Hindlimb muscle (tissue), 1 donor: ENCODE results near the gene NKX1-1. TPM values are rescaled to one million over a fixed set of nuclear protein-coding genes. Genes with fewer than 3 reads are reported as not detected.
"Not testable (repeated sequence)": the region's sequence is repeated elsewhere in the genome, so short reads cannot be mapped to it uniquely, and the experiment has no call there.

Experiments
- DNase-seq: peaks from one replicate; pipeline ENCODE4 v3.0.0-alpha.2; 2013
- polyA plus RNA-seq: library from polyadenylated mRNA; unstranded; fragments of 120-200 nt; gene quantifications from one replicate; pipeline ENCODE4 v1.2.1, GENCODE V29; 2013; ENCODE audit not compliant: insufficient read length

The NKX1-1 gene
- polyA plus RNA-seq: not detected

DNA sequence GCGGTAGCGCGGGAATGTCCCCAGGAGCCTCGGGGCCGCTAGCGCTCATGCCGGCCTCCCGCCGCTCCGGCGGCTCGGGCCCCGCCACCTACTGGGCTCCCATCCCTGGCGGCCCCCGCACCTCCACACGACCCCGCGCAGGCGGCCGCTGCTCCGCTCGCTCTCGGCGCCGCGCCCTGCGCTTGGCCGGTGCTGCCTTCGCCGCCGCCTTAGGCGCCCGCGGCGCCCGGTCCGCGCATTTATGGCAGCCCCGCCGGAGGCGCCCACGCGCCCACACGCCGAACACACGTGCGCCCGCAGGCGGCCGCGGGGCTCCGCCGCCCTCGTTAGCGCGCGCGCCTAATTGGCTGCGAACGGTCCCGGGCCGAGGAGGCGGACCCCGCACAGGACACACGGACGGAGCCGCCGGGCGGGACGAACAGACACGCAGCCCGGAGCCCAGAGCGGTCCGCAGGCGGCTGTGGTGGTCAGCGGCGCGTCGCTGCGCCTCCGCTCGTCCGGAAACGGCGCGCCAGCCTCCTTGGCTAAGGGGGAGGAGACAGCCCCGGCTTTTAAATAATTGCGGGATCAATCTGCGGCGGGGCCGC is at the start of gene NKX1-1:
NKX1-1 (minus strand) TSS at position 49 of the 587 bp plus-strand sequence; CDS start at position 49, 0 bp downstream.
- no peak for DNase-seq

- no peak for DNase-seq
Measured at GRCh38 chr4:1453731-1454130, 47.5 kb upstream of the NKX1-1 start.

DNA sequence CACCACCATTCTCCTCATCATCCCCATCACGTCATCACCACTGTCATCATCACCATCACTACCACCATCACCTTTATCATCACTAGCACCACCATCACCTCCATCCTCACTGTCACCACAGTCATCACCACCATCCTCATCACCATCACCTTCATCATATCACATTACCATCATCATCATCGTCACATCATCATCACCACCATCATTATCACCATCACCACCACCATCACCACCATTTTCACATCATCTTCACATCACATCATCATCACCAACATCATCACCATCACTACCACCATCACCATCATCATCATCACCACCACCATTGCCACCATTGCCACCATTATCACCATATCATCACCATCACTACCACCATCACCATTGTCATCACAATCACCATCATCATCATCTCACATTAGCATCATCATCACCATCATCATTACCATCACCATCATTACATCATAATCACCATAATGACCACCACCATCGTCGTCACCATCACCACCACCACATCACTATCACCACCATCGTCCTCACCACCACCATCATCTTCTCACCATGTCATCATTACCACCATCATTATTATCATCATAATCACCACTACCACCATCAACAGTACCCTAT is 46.3 kb upstream of the NKX1-1 start:
- DNase-seq: no peak

DNA sequence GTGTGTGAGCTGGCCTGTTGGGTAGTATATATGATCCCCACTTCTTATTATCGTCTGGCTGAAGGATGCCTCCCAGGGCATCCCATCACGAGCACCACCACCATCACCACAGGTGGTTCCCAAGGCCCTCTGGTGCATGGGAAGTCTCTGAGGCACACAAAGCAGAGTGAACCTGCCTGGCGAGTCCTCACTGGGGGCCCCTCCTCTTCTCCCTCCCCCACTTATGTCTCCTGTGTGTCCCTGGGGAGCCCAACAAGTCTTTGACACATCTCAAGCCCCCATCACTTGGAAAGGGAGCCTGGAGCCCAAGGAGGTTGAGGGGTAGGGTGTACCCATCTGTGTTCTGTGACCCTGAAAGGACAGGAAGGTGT is 45.5 kb upstream of the NKX1-1 start:
- DNase-seq: no peak

DNA sequence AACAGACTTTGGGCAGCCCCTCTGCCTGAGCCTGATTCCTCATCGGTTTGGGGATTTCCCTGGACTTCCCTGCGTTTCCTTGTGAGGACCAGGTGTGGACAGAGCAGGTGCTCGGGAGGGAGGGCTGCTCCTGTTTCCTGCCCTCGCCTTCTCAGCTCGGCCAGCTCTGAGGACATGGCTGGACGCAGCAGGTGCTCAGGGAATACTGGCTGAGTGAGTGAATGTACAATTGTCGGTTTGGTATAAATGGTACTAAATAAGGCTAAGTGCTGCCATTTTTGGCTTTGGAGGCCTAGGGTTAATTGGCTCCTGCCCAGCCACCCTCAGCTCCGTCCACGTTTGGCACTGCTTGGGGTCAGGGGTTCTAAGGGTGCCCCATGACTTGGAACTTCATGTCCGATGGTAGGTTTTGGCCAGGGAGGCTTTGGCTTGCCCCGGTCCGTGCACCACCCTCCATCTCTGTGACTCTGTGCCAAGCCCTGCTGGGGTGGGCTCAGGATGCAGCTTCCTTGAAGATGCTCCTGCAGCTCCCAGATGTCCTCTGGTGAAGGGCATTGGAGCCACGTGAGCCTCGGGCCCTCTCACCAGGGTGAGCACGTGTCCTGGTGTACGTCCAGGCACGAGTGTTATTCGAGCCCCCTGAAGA is 45.0 kb upstream of the NKX1-1 start:
- DNase-seq: no peak

DNA sequence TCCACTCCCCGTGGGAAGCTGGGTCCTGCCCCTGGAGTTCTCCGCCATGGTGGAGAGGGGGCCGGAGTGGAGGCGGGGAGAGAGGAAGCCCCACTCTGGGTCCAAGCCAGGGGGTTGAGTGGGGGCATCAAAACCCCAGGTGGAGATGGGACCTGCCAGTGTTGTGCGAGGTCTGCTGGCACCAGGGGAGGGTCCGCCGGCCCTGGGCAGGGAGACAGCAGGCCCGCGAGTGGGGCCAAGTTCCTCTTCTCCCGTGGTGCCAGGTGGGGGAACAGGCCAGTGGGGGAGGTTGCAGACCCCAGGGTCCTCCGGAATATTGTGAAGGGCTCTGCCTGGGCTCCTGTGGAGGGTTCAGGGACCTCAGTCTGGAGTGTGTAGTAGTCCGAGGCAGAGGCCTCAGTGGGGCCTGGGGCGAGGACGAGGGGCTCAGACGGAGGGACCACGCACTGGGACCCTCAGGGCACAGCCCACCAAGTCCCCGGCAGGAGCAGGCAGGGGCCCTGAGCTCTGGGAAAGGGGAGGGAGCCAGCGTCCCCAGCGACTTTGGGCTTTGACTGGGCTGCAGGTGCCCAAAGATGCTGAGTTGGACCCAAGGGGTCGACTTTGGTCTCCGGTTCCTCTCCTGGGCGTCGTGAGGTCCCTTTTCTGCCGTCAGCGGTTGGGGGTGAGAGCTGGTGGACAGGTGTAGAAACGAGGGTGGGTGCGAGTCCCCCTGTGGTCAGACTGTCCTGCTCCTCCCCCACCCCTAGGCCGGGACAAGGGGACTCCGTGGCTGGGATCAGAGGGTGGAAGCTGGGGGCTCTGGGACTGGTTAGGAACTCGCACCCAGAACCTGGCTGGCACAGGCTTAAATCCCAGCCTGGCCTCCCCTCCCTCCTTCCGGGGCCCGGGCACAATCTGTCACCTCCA is 43.8 kb upstream of the NKX1-1 start:
- DNase-seq: no peak

DNA sequence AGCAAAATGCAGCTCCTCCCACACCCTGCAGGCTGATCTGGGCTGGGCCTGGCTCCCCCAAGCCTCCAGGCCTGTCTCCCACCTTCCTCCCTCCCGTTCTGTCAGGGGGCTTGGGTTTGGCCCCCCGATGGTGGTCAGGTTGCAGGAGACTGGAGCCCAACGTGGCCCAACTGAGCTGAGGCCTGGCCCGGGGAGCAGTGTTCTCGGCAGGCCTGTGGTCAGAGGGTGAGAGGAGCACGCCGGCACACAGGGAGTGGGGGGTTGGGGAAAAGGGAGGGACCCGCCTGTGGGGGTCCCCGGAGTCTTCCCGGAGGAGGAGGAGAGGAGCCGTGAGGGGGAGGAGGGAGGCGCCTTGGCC is 43.2 kb upstream of the NKX1-1 start:
- DNase-seq: no peak

DNA sequence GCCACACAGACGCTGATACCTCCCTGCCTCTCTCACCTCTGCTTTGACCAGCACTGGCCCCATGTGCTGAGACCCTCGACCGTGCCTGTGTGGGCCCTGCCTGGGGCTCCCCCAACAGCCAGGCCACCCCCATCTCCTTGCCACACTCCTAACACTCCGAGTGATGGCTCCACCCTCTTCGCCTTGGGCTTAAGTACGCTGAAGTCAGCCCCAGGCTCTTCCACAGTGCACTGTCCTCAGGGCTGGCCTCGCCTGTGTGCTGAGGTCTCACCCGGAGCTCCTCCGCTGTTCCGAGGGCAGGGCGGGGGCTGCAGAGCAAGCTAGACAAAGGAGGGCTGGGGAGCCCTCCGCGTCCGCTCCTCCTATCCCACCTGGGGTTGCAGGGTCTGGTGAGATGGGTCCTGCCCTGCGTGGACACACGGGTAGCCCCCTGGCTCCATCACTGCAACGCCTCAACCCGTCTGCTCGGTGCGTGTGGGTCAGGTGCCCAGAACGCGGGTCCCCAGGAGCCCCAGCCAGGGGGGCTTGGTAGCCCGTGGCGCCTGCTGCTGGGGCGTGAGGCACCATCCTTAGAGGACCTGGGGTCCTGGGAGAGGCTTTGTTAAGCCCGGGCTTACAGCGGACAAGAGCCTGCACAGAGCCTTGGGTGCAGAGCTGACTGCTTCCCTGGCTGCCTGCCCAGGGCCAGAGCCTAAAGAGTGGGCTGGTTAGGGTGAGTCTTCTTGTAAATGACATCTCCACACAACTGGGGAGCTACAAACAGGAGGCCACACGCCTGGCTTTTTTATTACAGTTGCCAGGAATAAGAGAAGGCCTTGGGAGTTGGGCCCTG is 42.6 kb upstream of the NKX1-1 start:
- DNase-seq: no peak

GRCh38 chr4:1447676-1448588 is 41.7 kb upstream of the NKX1-1 start:
- DNase-seq: no peak

GRCh38 chr4:1446502-1447386 is 40.5 kb upstream of the NKX1-1 start:
- DNase-seq: no peak

DNA sequence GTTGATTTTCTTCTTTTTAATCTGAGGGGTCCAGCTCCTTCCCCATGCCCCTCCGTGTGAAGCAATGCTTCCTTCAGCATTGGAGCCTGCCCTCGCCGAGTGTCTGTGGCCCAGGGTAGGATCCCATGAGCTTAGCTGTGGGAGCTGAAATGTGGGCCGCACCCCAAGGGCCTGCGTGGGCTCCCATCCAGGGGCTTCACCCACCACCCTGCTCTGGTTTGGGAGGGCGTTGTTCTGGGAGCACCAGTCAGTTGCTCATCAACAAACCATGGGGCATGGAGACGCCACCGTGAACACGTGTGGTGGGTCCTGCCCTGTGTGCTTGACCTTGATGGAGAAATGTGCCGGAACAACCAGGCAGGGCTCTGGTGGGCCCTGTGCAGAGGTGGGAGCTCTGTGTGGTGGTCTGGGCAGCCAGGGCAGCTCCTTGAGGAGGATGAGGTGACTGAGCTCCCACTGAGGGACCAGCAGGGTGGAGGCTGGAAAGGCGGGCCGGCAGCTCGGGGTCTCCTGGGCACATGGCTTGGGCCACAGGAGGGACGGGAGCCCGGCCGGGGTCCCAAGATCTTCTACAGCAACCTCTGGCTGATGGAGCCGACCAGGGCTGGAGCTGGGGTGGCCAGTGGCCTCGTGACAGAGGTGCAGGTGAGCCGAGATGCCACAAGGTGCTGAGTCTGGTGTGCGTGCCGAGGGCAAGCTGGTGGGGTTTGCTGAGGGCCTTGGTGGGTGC is 39.6 kb upstream of the NKX1-1 start:
- DNase-seq: no peak

GRCh38 chr4:1443688-1444172 is 37.5 kb upstream of the NKX1-1 start:
- DNase-seq: not testable (repeated sequence)

DNA sequence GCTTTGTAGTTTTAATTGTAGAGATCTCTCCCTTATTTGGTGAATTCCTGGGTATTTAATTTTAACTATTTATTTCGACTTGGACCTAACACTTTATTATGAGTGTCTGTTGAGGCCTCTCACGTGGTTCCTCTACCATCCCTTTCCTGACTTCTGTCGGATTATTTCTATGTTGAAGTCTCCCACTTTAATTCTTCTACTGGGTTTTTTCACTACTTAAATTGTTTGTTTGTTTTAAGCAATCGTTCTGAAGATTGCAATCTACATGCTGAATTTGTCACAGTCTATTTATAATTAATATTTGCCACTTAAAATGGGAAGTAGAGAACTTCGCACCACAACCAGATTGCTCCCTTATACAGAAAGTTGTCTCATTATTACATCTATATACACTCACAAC is 20.8 kb upstream of the NKX1-1 start:
- DNase-seq: no peak

DNA sequence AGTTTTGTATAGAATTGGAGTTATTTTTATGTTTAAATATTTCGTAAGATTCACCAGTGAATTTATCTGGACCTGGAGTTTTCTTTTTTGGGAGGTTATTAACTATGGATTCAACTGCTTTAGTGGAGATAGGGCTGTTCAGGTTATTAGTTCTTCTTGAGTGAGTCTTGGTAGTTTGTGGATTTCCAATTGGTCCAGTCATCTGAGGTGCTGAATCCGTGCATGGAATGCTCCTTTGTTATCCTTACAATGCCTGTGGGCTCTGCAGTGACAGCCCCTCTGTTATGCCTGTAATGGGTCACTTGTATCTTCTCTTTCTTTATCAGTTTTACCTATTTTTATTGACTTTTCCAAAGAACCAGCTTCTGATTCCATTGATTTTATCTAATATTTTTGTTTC is 15.4 kb upstream of the NKX1-1 start:
- DNase-seq: no peak

- no peak for DNase-seq
Measured at GRCh38 chr4:1419708-1420107, 13.5 kb upstream of the NKX1-1 start.

DNA sequence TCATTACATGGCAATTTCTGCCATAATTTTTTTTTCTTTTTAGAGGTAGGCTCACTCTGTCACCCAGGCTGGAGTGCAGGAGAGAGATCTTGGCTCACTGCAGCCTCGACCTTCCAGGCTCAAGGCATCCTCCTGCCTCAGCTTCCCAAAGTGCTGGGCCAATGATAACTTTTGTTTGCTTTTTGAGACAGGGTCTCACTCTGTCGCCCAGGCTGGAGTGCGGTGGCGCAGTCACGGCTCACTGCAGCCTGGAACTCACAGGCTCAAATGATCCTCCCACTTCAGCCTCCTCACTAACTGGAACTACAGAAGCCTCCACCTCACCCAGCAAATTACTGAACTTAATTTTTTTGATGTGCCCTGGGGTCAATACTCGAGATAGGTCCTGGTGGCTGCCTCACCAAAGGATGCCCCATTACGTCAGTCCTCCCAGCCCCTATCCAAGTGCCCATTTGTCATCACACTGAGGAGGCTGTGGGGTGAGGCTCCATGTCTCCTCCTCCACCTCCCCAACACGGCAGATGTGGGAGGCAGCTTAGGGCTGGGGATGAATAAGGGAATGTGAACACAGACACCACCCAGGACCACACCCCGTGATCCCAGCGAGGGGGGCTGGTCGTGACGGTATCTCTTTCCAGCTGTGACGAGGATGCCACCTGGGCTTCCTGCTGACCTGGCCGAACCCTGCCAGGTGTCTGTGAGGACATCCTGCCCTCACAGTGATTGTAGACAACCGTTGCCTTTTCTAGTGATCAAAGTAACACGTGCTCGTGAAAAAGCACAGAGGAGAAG is 12.4 kb upstream of the NKX1-1 start:
- DNase-seq: no peak

DNA sequence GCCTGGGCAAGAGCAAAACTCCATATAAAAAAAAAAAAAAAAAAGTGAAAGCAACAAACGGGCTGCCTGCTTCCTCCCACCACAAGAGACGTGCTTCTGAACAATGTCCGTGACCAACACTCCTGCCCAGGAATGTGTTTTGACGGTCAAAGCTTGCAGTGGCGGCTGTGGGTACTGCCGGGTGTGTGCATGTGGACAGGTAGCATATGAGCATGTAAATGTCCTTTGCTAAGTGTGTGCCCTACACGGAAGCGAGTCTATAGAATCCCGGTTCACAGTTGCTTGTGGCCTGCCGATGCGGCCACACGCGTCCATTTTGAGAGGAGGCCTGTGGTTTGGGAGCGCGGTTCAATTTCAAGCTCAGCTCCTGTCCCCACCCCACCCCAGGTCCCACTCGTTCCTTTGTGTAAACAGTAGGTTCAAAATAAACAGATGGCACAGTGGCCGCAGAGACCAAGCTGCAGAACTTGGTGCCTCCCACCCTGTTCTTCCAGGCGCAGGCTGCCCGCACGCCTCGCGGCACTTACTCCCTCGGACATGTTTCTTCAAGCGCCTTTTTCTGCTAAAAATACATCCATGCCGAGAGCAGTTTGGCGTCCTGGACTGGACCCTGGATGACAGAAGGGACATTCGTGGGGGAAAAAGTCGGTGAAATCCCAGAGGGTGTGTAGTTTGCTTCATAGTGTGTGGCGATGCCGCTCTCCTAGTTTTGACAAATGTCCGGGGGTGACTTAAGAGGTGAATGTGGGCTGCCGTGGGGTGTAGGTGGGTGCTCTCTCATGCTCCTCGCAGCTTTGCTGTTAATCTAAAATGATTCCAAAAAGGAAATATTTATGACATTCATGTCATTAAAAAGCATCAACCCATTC is 11.5 kb upstream of the NKX1-1 start:
- no peak for DNase-seq

DNA sequence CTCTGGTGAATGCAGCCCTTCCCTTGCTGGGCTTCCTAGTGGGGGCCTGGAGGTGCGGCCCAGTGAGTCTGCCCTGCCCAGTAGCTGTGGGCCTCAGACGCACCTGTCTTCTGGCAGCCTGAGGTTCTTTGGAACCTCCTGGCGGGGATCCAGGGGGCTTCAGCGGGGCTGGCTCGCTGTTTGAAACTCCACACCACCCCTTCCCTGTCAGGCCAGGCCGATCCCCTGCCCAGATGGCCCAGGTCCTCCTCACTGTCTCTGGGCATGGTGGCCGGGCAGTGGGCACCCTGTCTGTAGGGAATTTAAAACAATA is 10.7 kb upstream of the NKX1-1 start:
- no peak for DNase-seq
